Ovary (tissue), 3 donors: ENCODE measurements around the gene EFCAB14.

Source experiments
- CTCF ChIP-seq, 3 donors: fragments of 450-650 bp in 2 of 3; fragments of 200-600 bp in 1 of 3; IDR thresholded peaks; one replicate each; pipeline versions ENCODE4 v1.5.1 to v1.8.0; 2016 to 2022; ENCODE audit warnings: antibody characterized with exemption in 3 of 3, mild to moderate bottlenecking in 1 of 3
- EP300 ChIP-seq: sonication (generic); formaldehyde crosslinking; IDR thresholded peaks from one replicate; pipeline ENCODE4 v1.6.1; 2017; ENCODE audit warnings: antibody characterized with exemption
- POLR2A ChIP-seq: fragments of 450-650 bp; IDR thresholded peaks from one replicate; pipeline ENCODE4 v1.6.1; 2017; ENCODE audit warnings: antibody characterized with exemption, mild to moderate bottlenecking, moderate library complexity
- donor health status: DM: no; HTN: no; CAD: no.

- no peak for TF ChIP-seq CTCF (IDR thresholded peaks at IDR 0.05)
- TF ChIP-seq POLR2A, result no peak
- TF ChIP-seq EP300, result no peak
These were observed 581 bp downstream of the EFCAB14 start for GRCh38 chr1:46718340-46718726.
